Measurements from ENCODE around the gene SPIC.

GRCh38 chr12:101474711-101475386, at the start of gene SPIC:
- TF ChIP-seq CTCF (IDR thresholded peaks at IDR 0.05) = no peak
- TF ChIP-seq POLR2A (IDR thresholded peaks at IDR 0.05) = no peak

Data from adrenal gland (tissue), 5 donors.